Measurements from ENCODE around the gene P2RY12.

Gene P2RY12

DNA sequence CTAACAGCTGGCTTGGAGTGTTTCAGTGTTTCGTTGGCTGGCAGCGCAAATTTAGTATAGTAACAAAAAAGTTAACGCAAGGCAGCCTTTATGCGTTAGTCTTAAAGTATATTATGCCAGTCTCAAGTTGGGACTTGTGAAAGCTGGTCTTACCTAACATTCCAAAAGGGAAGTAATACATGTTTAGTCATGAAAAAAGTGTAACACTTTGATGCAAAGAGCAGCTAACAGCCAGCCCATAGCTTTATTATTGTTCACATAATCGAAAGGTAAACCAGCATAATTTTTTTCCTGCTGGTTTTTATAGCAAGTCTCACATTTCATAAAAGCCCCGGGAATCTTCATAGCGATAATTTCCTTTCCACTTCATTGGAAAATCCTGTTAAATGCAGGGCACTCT is 65.6 kb downstream of the P2RY12 start:
- Histone ChIP-seq H2AFZ (ENCODE audit: low read length) (no peak overlapping the region), H3K4me3 (ENCODE audit: low read length, poor library complexity, severe bottlenecking) (no peak overlapping the region), H3K27me3 (ENCODE audit: insufficient read depth, low read length, poor library complexity, severe bottlenecking) (no peaks in the 10 kb centered on the region), H3K9me3 (ENCODE audit: insufficient read depth, low read depth, low read length) (no peaks in the 10 kb centered on the region), H3K4me2 (ENCODE audit: low read depth, low read length, poor library complexity, severe bottlenecking) (no peak overlapping the region), H3K9ac (ENCODE audit: low read depth, low read length, poor library complexity, severe bottlenecking) (no peak overlapping the region), H3K9me2 (replicated peaks; ENCODE audit: low read depth, low read length) (no peaks in the 10 kb centered on the region), H3K36me3 (ENCODE audit: insufficient read depth, low read length) (peaks cover 9% of the 10 kb centered on the region; the same call in 1 of the 2 replicates), H3K79me2 (ENCODE audit: insufficient read depth, low read length) (no peaks in the 10 kb centered on the region), H4K20me1 (ENCODE audit: insufficient read depth, low read length, poor library complexity, severe bottlenecking) (no peaks in the 10 kb centered on the region), H3F3A (ENCODE audit: low read depth) (no peaks in the 10 kb centered on the region), H3K4me1 (ENCODE audit: insufficient read depth, low read length, poor library complexity, severe bottlenecking) (peaks cover 4% of the 10 kb centered on the region)
- TF ChIP-seq EZH2phosphoT487 (IDR thresholded peaks at IDR 0.05; ENCODE audit: borderline replicate concordance) = no peak
- TF ChIP-seq, protein P1, sequence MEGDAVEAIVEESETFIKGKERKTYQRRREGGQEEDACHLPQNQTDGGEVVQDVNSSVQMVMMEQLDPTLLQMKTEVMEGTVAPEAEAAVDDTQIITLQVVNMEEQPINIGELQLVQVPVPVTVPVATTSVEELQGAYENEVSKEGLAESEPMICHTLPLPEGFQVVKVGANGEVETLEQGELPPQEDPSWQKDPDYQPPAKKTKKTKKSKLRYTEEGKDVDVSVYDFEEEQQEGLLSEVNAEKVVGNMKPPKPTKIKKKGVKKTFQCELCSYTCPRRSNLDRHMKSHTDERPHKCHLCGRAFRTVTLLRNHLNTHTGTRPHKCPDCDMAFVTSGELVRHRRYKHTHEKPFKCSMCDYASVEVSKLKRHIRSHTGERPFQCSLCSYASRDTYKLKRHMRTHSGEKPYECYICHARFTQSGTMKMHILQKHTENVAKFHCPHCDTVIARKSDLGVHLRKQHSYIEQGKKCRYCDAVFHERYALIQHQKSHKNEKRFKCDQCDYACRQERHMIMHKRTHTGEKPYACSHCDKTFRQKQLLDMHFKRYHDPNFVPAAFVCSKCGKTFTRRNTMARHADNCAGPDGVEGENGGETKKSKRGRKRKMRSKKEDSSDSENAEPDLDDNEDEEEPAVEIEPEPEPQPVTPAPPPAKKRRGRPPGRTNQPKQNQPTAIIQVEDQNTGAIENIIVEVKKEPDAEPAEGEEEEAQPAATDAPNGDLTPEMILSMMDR (conservative IDR thresholded peaks at IDR 0.05; ENCODE audit: low read length) = no peak

DNA sequence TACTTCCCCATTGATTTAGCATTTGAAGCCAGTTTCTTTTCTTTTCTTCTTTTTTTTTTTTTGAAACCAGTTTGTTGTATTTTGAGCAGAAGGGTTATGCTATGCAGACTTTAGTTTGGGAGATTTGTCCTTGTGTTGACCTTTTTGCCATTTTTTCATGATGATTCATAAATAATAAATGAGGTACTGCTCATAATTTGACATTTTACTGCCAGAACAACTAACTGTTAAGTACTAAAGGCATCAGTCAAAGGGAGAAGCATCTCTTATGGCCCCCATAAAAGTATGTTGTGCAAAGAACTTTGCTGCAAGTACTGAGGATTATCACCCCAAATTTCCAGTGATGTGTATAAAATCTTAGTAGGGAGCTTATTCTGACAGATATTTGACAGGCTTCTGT is 66.2 kb downstream of the P2RY12 start:
- H3K27me3 ChIP-seq (ENCODE audit: insufficient read depth, low read length, poor library complexity, severe bottlenecking) = no peaks in the 10 kb centered on the region
- TF ChIP-seq, protein P1 (conservative IDR thresholded peaks at IDR 0.05; ENCODE audit: low read length) = no peak
- TF ChIP-seq EZH2phosphoT487 (IDR thresholded peaks at IDR 0.05; ENCODE audit: borderline replicate concordance) = no peak
- no peak overlapping the region for H2AFZ ChIP-seq (ENCODE audit: low read length)
- H3K79me2 ChIP-seq (ENCODE audit: insufficient read depth, low read length) = no peaks in the 10 kb centered on the region
- H3K4me2 ChIP-seq (ENCODE audit: low read depth, low read length, poor library complexity, severe bottlenecking) = no peak overlapping the region
- no peak overlapping the region for H3K9ac ChIP-seq (ENCODE audit: low read depth, low read length, poor library complexity, severe bottlenecking)
- peaks cover 10% of the 10 kb centered on the region; the same call in 1 of the 2 replicates for H3K36me3 ChIP-seq (ENCODE audit: insufficient read depth, low read length)
- no peaks in the 10 kb centered on the region for H3K9me2 ChIP-seq (replicated peaks; ENCODE audit: low read depth, low read length)
- no peaks in the 10 kb centered on the region for H3K9me3 ChIP-seq (ENCODE audit: insufficient read depth, low read depth, low read length)
- H3K4me1 ChIP-seq (ENCODE audit: insufficient read depth, low read length, poor library complexity, severe bottlenecking) = peaks cover 4% of the 10 kb centered on the region
- H3F3A ChIP-seq (ENCODE audit: low read depth) = no peaks in the 10 kb centered on the region
- no peaks in the 10 kb centered on the region for H4K20me1 ChIP-seq (ENCODE audit: insufficient read depth, low read length, poor library complexity, severe bottlenecking)
- no peak overlapping the region for H3K4me3 ChIP-seq (ENCODE audit: low read length, poor library complexity, severe bottlenecking)

DNA sequence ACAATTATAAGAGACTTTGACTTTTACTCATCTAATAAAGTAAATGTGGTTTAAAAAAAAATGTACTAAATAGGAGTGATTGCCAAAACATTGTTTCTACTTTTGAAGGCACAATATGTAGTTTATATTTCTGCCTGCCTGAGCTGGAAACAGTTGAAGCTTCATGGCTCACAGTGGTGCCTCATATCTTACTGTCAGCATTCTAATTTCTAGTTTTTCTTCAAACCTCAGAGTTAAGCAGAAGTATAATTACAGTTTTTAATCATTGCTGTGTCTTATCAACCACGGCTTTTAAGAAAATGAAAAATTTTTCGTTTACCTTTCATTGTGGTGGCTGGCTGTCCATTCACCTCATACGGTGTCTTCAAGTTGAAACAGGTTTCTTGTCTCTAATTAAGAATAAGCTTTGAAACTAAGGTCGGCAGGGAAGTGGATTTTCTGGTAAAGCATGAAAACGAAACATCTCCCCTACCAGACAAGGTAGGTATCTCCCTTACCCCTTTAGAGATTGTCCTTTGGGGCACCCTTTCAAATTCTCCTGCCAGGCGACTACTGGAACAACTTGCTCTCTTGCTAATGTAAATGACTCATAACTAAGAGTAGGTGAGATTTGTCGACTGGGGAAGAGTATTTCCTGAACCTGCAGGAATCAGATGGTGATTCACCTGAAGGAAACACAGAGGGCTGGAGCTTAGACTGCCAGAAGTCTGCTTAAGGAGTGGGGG is 68.1 kb downstream of the P2RY12 start, which contains the start of gene GPR87:
Gene GPR87 (minus strand): TSS at position 554 of the 725 bp plus-strand sequence. CDS start 16,720 bp downstream, outside the sequence.
- Histone ChIP-seq H3K9me3 (ENCODE audit: insufficient read depth, low read depth, low read length) (no peaks in the 10 kb centered on the region), H3F3A (ENCODE audit: low read depth) (no peaks in the 10 kb centered on the region), H3K27me3 (ENCODE audit: insufficient read depth, low read length, poor library complexity, severe bottlenecking) (no peaks in the 10 kb centered on the region), H4K20me1 (ENCODE audit: insufficient read depth, low read length, poor library complexity, severe bottlenecking) (no peaks in the 10 kb centered on the region), H2AFZ (ENCODE audit: low read length) (no peak within 1 kb of the TSS), H3K9me2 (replicated peaks; ENCODE audit: low read depth, low read length) (no peaks in the 10 kb centered on the region), H3K9ac (ENCODE audit: low read depth, low read length, poor library complexity, severe bottlenecking) (no peak within 1 kb of the TSS), H3K4me2 (ENCODE audit: low read depth, low read length, poor library complexity, severe bottlenecking) (no peak within 1 kb of the TSS), H3K36me3 (ENCODE audit: insufficient read depth, low read length) (peaks cover 10% of the 10 kb centered on the region; the same call in 1 of the 2 replicates), H3K79me2 (ENCODE audit: insufficient read depth, low read length) (no peaks in the 10 kb centered on the region), H3K4me3 (ENCODE audit: low read length, poor library complexity, severe bottlenecking) (no peak within 1 kb of the TSS), H3K4me1 (ENCODE audit: insufficient read depth, low read length, poor library complexity, severe bottlenecking) (peaks cover 4% of the 10 kb centered on the region)
- TF ChIP-seq EZH2phosphoT487 (IDR thresholded peaks at IDR 0.05; ENCODE audit: borderline replicate concordance) = no peak
- TF ChIP-seq, protein P1 (conservative IDR thresholded peaks at IDR 0.05; ENCODE audit: low read length) = no peak
